Transverse colon (tissue), 4 donors: ENCODE measurements around the gene SLC22A23. TPM values are rescaled to one million over a fixed set of nuclear protein-coding genes. Genes with fewer than 3 reads are reported as not detected.

Experiments used
- DNase-seq: peaks from one replicate; pipeline ENCODE4 v3.0.0-alpha.2; 2019
- H3K27ac ChIP-seq, 4 donors: fragments of 200-600 bp; sonication (generic); 2 replicates each; pipeline ENCODE4 v1.5.1; 2016 to 2018; ENCODE audit warnings: inconsistent platforms in 4 of 4
- H3K27me3 ChIP-seq: fragments of 200-600 bp; sonication (generic); 2 replicates; pipeline ENCODE4 v1.5.1; 2017; ENCODE audit warnings: inconsistent platforms
- H3K36me3 ChIP-seq, 4 donors: fragments of 200-600 bp; sonication (generic); 2 replicates each; pipeline ENCODE4 v1.5.1; 2017 to 2019; ENCODE audit warnings: inconsistent platforms in 4 of 4
- H3K4me1 ChIP-seq, 4 donors: fragments of 200-600 bp; sonication (generic); 2 replicates each; pipeline ENCODE4 v1.5.1; 2017 to 2020; ENCODE audit warnings: inconsistent platforms in 4 of 4
- H3K4me3 ChIP-seq, 4 donors: fragments of 200-600 bp; sonication (generic); 1 replicate in 1 of 4; 2 replicates in 3 of 4; pipeline versions ENCODE4 v1.5.1 to v1.6.1; 2017 to 2019; ENCODE audit warnings: inconsistent platforms in 4 of 4
- H3K9me3 ChIP-seq, 2 donors: fragments of 200-600 bp; sonication (generic); 2 replicates each; pipeline ENCODE4 v1.5.1; 2017 to 2019; ENCODE audit warnings: inconsistent platforms in 2 of 2
- CTCF ChIP-seq, 5 experiments: fragments of 200-600 bp in 3 of 5; fragments of 450-650 bp in 2 of 5; sonication (generic) in 3 of 5; IDR thresholded peaks; 1 replicate in 2 of 5; 2 replicates in 3 of 5; pipeline ENCODE4 v1.5.1; 2016 to 2017; ENCODE audit warnings: antibody characterized with exemption in 5 of 5, inconsistent platforms in 3 of 5, mild to moderate bottlenecking in 2 of 5, moderate library complexity in 1 of 5
- EP300 ChIP-seq: sonication (generic); formaldehyde crosslinking; IDR thresholded peaks from one replicate; pipeline ENCODE4 v1.6.1; 2017; ENCODE audit warnings: antibody characterized with exemption, low read depth
- POLR2A ChIP-seq: fragments of 450-650 bp; IDR thresholded peaks from one replicate; pipeline ENCODE4 v1.6.1; 2016; ENCODE audit warnings: antibody characterized with exemption, mild to moderate bottlenecking, moderate library complexity
- POLR2AphosphoS5 ChIP-seq, 3 donors: sonication (generic); formaldehyde crosslinking; IDR thresholded peaks; one replicate each; pipeline ENCODE4 v1.6.1; 2016; ENCODE audit warnings: antibody characterized with exemption in 3 of 3
- WGBS, 2 donors: methylation state at CpG; one replicate each; pipeline ENCODE4 v1.1.5; 2018; ENCODE audit warnings: low coverage in 1 of 2; 5-methylcytosine and 5-hydroxymethylcytosine counted together
- in situ Hi-C, 4 donors: fragments of 200-750 bp; cut with MboI; loops; one replicate each; pipeline versions ENCODE4 v1.15.0 to v1.15.1; 2017; ENCODE audit warnings: low sequenced_read_pairs in 3 of 4, low pct_ligation_motif_present in 1 of 4, low pct_unique_long_range_greater_than_20kb in 1 of 4
- intact Hi-C: fragments of 100-400 bp; cut with DNase I; formaldehyde crosslinking; loops from one replicate; pipeline ENCODE4 v1.15.1; 2023; ENCODE audit warnings: low total_unique reads
- total RNA-seq, 4 donors: library from RNA; depleted of rRNA; stranded (reverse); fragments of >200 nt; gene quantifications; one replicate each; pipeline ENCODE4 v1.1.0, GENCODE V29; 2016

SLC22A23 gene
- total RNA-seq, 4 donors from 2014 or later: 96.1 to 161 (median 117) TPM

DNA sequence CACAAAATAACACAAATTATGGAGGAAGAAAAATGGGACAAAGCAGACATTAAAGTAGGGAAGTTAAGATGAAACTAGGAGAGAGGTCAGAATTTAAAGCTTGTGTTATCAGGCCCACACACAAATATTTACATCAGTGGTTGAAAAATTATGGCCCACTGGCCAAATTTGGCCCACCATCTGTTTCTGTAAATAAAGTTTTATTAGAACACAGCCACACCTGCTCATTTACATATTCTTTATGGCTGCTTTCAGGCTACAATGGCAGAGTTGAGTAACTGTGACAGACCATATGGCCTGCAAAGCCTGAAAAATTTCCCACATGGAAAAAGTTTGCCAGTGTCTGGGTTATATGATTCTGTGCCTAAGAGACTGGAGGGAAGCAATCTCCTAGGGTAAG, 49.0 kb downstream of the SLC22A23 start:
- Histone ChIP-seq H3K4me1 (peaks cover 20 to 86% (median 52%) of the 10 kb centered on the region in 4 donors), H3K27me3 (no peaks in the 10 kb centered on the region), H3K36me3 (no peaks in the 10 kb centered on the region), H3K27ac (peak overlapping the region; percentile 82 to 85 (median 84)), H3K4me3 (no peak overlapping the region), H3K9me3 (no peaks in the 10 kb centered on the region)
- TF ChIP-seq POLR2AphosphoS5 (IDR thresholded peaks at IDR 0.05) (no peak), CTCF (IDR thresholded peaks at IDR 0.05) (no peak), POLR2A (no peak), EP300 (no peak)
- intact Hi-C loops (loop anchor here (2.0 kb wide), 1 partner anchor 329 kb away; no protein-coding TSS in a partner anchor), in situ Hi-C loops (no loop called here)
- DNase-seq: no peak

DNA sequence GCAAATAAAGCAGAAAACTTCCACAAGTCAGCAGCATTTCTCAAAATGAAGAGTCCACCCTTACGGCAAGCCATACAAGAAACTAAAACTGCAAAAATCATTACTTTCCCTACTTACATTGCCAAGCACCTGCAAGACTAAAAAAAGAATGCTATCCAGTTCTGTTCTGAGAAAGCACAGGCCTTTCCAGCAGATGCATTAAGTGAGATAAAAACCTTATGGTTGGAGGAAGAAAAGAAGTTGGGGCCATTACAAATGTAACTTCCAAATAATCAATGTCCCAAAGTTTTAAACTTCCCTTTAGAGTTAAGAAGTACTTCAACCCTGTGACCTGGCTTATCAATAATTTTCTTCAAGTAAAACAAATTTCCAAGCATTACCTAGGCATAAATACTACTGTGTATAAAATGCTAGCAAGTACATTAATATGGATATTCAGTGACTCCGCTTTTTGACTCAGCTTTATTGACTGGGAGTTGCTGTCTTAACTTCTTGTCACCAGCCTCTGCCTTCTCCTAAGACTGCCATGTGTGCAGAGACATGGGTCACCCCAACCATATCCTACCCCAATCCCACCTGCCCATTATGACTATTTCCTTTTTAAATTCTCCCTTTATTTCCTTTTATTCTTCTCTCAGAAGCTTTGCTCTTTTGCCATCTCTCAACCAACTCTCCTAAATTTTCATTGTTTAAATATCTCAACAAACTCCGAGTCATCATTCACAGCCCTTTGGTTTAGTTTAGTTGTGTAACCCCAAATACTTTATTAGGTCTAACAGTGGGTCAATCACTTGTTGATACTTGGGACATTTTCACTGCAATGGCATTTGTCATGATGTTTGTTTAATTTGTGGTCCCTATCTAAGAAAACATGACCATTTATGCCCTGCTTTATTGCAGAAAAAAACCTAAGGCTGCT, 49.7 kb downstream of the SLC22A23 start:
- no peak for TF ChIP-seq POLR2AphosphoS5 (IDR thresholded peaks at IDR 0.05)
- TF ChIP-seq POLR2A: no peak
- no peak for TF ChIP-seq EP300
- no peak for TF ChIP-seq CTCF (IDR thresholded peaks at IDR 0.05)
- no peak for DNase-seq
- Histone ChIP-seq H3K4me3 (no peak overlapping the region), H3K4me1 (peaks cover 27 to 92% (median 59%) of the 10 kb centered on the region in 4 donors), H3K36me3 (no peaks in the 10 kb centered on the region), H3K27ac (peak overlapping the region; percentile 82 to 85 (median 84)), H3K9me3 (no peaks in the 10 kb centered on the region), H3K27me3 (no peaks in the 10 kb centered on the region)
- in situ Hi-C loops: no loop called here
- WGBS, 2 donors: 83 to 85% methylated on average over 3 of the region's 3 CpGs
- intact Hi-C loops: no loop called here

- Histone ChIP-seq H3K27me3 (no peaks in the 10 kb centered on the region), H3K4me1 (peaks cover 31 to 92% (median 66%) of the 10 kb centered on the region in 4 donors), H3K36me3 (no peaks in the 10 kb centered on the region), H3K4me3 (no peak overlapping the region), H3K27ac (peak overlapping the region; percentile 82 to 85 (median 84)), H3K9me3 (no peaks in the 10 kb centered on the region)
- intact Hi-C loops (no loop called here), in situ Hi-C loops (no loop called here)
- no peak for DNase-seq
- WGBS, 2 donors: 69 to 73% methylated on average over 8 to 9 of the region's 9 CpGs
- no peak for TF ChIP-seq POLR2A
- TF ChIP-seq POLR2AphosphoS5 (IDR thresholded peaks at IDR 0.05): no peak
- no peak for TF ChIP-seq CTCF (IDR thresholded peaks at IDR 0.05)
- no peak for TF ChIP-seq EP300
Measured at GRCh38 chr6:3406362-3406821, 50.5 kb downstream of the SLC22A23 start.

DNA sequence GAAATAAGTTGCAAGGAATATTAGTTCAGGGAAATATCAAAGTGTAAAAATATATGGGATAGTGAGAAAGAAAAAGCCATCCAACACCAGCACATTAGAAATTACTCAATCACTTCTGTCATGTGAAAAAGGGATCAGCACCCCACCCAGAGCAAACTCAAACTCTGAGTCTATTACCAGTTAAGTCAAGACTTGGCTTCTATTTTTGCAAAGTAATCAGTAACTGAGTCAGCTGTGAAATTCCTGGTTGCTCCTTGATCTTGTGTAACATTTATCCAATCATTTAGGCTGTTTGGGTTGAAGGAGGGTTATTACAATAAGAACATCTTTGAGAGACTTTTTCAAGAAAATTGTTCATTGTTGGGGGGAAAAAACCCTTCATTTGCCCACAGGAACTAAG, 51.2 kb downstream of the SLC22A23 start:
- peak overlapping the region; percentile 82 to 85 (median 84) for H3K27ac ChIP-seq
- DNase-seq: no peak
- no peaks in the 10 kb centered on the region for H3K27me3 ChIP-seq

More for the DNA sequence above, 51.2 kb downstream of the SLC22A23 start:
- no peaks in the 10 kb centered on the region for H3K9me3 ChIP-seq
- TF ChIP-seq CTCF (IDR thresholded peaks at IDR 0.05) (no peak), EP300 (no peak), POLR2A (no peak), POLR2AphosphoS5 (IDR thresholded peaks at IDR 0.05) (peak in 2 of 3 donors; percentile 25 to 49)
- H3K36me3 ChIP-seq: no peaks in the 10 kb centered on the region
- intact Hi-C loops: no loop called here
- in situ Hi-C loops: no loop called here
- no peak overlapping the region for H3K4me3 ChIP-seq
- H3K4me1 ChIP-seq: peaks cover 31 to 90% (median 63%) of the 10 kb centered on the region in 4 donors
